Purkinje cell (primary cell): ENCODE measurements around the gene C16orf82. TPM values are rescaled to one million over a fixed set of nuclear protein-coding genes. Genes with fewer than 3 reads are reported as not detected.

Experiments used
- polyA plus RNA-seq: library from polyadenylated mRNA; unstranded; fragments of >200 nt; fragmentation: Nextera tagmentation; gene quantifications from 2 replicates; pipeline ENCODE4 v1.2.1, GENCODE V29; 2014

The C16orf82 gene
- polyA plus RNA-seq: not detected in 2 replicates

GRCh38 chr16:27066668-27067537 lies at the start of gene C16orf82:
Gene C16orf82 (plus strand): TSS chr16:27066927.

Other genes with a start within 250 kb of the C16orf82 start
- 0.34 and 1.0 TPM in 2 replicates for gene KDM8, start 136.6 kb downstream of the C16orf82 start, polyA plus RNA-seq
- 60.3 and 77.7 TPM in 2 replicates for gene NSMCE1, start 201.8 kb downstream of the C16orf82 start, polyA plus RNA-seq
- not detected in 2 replicates for gene IL4R, start 247.0 kb downstream of the C16orf82 start, polyA plus RNA-seq